Measurements from ENCODE around the gene RNF38. TPM values are rescaled to one million over a fixed set of nuclear protein-coding genes. Genes with fewer than 3 reads are reported as not detected.

Gene RNF38
- total and polyA plus RNA-seq, 2 donors (not counting 3 experiments of a cell fraction or from before 2014, with no cell fraction given), result 36.7 to 47.2 TPM

- no peaks in the 10 kb centered on the region for H3K4me1 ChIP-seq (ENCODE audit: control insufficient read depth, extremely low read depth, insufficient read depth, low read length)
- DNase-seq (ENCODE audit: low read depth, low spot score) (no peak), FAIRE-seq (no peak)
- no peak overlapping the region for H3K27ac ChIP-seq (ENCODE audit: insufficient read depth, low read depth, low read length)
- peaks cover 0 to 4% of the 10 kb centered on the region in 2 experiments for H3K36me3 ChIP-seq (ENCODE audit: control insufficient read depth in 2 of 2, extremely low read depth in 1 of 2, insufficient read depth in 2 of 2, low read length in 2 of 2)
- H3K4me2 ChIP-seq (ENCODE audit: insufficient read depth, low read length), result no peak overlapping the region
- dilution Hi-C loops (cut with MboI; ENCODE audit: extremely low pct_ligation_motif_present, low sequenced_read_pairs) (no loop called here), intact Hi-C loops (cut with micrococcal nuclease) (no loop called here)
- H4K20me1 ChIP-seq (replicated peaks; ENCODE audit: control insufficient read depth, extremely low read depth, insufficient read depth, low read length), result no peaks in the 10 kb centered on the region
- no peak overlapping the region for H3K9ac ChIP-seq (replicated peaks; ENCODE audit: extremely low read depth, insufficient read depth, low read length)
- H3K4me3 ChIP-seq (replicated peaks in 1 of 3; ENCODE audit: insufficient read depth in 1 of 3, low read depth in 1 of 3, low read length in 3 of 3), result no peak overlapping the region
- POLR2A ChIA-PET, result no interaction called here
- no peak overlapping the region for H2AFZ ChIP-seq (ENCODE audit: low read depth, low read length)
- no peaks in the 10 kb centered on the region for H3K27me3 ChIP-seq (ENCODE audit: control insufficient read depth in 2 of 2, insufficient read depth in 2 of 2, low read length in 2 of 2)
- TF ChIP-seq GATA2 (IDR thresholded peaks at IDR 0.05; ENCODE audit: insufficient read depth, insufficient read length, low read depth, low read length) (no peak), EZH2 (IDR thresholded peaks at IDR 0.05; ENCODE audit: borderline replicate concordance, low read depth, low read length, severe bottlenecking) (no peak), POLR2A (IDR thresholded peaks at IDR 0.05; ENCODE audit: low read depth, low read length) (no peak), MYC (IDR thresholded peaks at IDR 0.05; ENCODE audit: low read depth, low read length) (no peak), MAX (IDR thresholded peaks at IDR 0.05; ENCODE audit: insufficient read depth, insufficient read length) (no peak), JUN (IDR thresholded peaks at IDR 0.05; ENCODE audit: borderline replicate concordance, insufficient read depth, insufficient read length, low read depth) (no peak), POLR2AphosphoS5 (IDR thresholded peaks at IDR 0.05; ENCODE audit: insufficient read depth, low read depth, low read length) (no peak), FOS (IDR thresholded peaks at IDR 0.05; ENCODE audit: borderline replicate concordance, insufficient read depth, low read length) (no peak)
- BruUV-seq (replicated peaks), result no TSS peak
- no peaks in the 10 kb centered on the region for H3K79me2 ChIP-seq (ENCODE audit: control insufficient read depth, insufficient read depth, low read length)
- H3K9me3 ChIP-seq (replicated peaks; ENCODE audit: control insufficient read depth, insufficient read depth, low read length), result no peaks in the 10 kb centered on the region
- CTCF ChIA-PET, result interaction anchor here (0.6 to 9.3 kb wide), 3 partner anchors 10 to 105 kb away, joined by 3 to 184 read pairs (median 4); no protein-coding TSS in a partner anchor
- no peaks in the 10 kb centered on the region for H3K9me1 ChIP-seq (replicated peaks; ENCODE audit: control insufficient read depth, extremely low read depth, insufficient read depth, low read length)
Observed at GRCh38 chr9:36332006-36332405, 68.1 kb downstream of the RNF38 start.
